Measurements from ENCODE around the gene PRPF40A. TPM values are rescaled to one million over a fixed set of nuclear protein-coding genes. Genes with fewer than 3 reads are reported as not detected.

Gene PRPF40A
- total and polyA plus RNA-seq, 10 of the 15 experiments (the other 5 are each of a cell fraction or from before 2014, with no cell fraction given) = 97.8 to 197 (median 144) TPM

DNA sequence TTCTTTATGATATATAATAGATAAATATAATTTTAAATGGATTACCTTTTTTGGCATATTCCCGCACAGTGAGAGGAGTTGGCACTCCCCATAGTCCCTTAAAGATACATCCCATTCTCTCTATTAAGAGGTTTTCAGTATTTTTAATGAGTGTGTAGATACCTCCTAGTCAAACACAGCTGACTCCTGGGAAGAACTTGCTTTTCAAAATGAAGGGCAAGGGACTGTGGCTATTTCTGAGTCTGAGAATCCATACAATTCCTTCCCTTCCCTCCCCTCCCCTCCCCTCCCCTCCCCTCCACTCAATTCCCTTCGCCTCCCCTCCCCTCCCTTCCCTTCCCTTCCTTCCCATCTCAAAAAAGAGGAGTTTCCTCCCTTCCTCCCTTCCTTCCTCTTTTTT, 93.5 kb downstream of the PRPF40A start:
- Histone ChIP-seq H3K36me3 (ENCODE audit: control insufficient read depth in 2 of 2, insufficient read depth in 2 of 2, low read length in 1 of 2) (no peaks in the 10 kb centered on the region), H3K4me3 (no peak overlapping the region), H3K4me1 (ENCODE audit: control insufficient read depth, insufficient read depth, low read length) (no peaks in the 10 kb centered on the region), H3K79me2 (ENCODE audit: control insufficient read depth, insufficient read depth, low read length) (no peaks in the 10 kb centered on the region), H4K20me1 (ENCODE audit: control insufficient read depth, insufficient read depth) (no peaks in the 10 kb centered on the region), H2AFZ (ENCODE audit: control insufficient read depth, low read depth, low read length) (no peak overlapping the region), H3K4me2 (ENCODE audit: control insufficient read depth, insufficient read depth) (no peak overlapping the region), H3K27me3 (replicated peaks in 1 of 2; ENCODE audit: control insufficient read depth in 2 of 2, insufficient read depth in 2 of 2, low read length in 1 of 2) (no peaks in the 10 kb centered on the region), H3K9ac (ENCODE audit: control insufficient read depth, insufficient read depth, low read length) (no peak overlapping the region), H3K27ac (ENCODE audit: control insufficient read depth, insufficient read depth) (no peak overlapping the region), H3K9me3 (replicated peaks; ENCODE audit: control insufficient read depth, insufficient read depth, low read length) (no peaks in the 10 kb centered on the region)
- SMC1A ChIA-PET (ENCODE audit: uncharacterized antibody, unreplicated experiment) = interaction anchor here (0.9 to 1.9 kb wide), 2 partner anchors 10 to 118 kb away, joined by 3 to 7 read pairs; no protein-coding TSS in a partner anchor
- intact Hi-C loops (cut with micrococcal nuclease; ENCODE audit: unreplicated experiment) = no loop called here
- RAD21 ChIA-PET (ENCODE audit: unreplicated experiment) = interaction anchor here (1.1 kb wide), 1 partner anchor 448 kb away, joined by 4 read pairs; the partner anchor contains the start of gene STAM2
- no peak for DNase-seq (ENCODE audit: low read depth, low spot score)
- 100% methylated on average over 1 of the region's 2 CpGs for WGBS (ENCODE audit: insufficient coverage, insufficient replicate concordance, low lambda C conversion rate, missing lambda C conversion rate)
- FAIRE-seq = no peak
- no peak for ATAC-seq
- CTCF ChIA-PET = interaction anchor here (1.4 to 4.9 kb wide), 2 partner anchors 10 to 11 kb away, joined by 5 to 25 read pairs; no protein-coding TSS in a partner anchor
- in situ Hi-C loops (cut with MboI) = no loop called here
- no TSS peak for BruUV-seq (replicated peaks)
- POLR2A ChIA-PET = interaction anchor here (0.5 kb wide), 1 partner anchor 93 kb away, joined by 6 read pairs; the partner anchor contains the start of gene PRPF40A
- TF ChIP-seq, protein P1, sequence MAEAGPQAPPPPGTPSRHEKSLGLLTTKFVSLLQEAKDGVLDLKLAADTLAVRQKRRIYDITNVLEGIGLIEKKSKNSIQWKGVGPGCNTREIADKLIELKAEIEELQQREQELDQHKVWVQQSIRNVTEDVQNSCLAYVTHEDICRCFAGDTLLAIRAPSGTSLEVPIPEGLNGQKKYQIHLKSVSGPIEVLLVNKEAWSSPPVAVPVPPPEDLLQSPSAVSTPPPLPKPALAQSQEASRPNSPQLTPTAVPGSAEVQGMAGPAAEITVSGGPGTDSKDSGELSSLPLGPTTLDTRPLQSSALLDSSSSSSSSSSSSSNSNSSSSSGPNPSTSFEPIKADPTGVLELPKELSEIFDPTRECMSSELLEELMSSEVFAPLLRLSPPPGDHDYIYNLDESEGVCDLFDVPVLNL (IDR thresholded peaks at IDR 0.05; ENCODE audit: low read depth, low read length) = no peak
- no peak for TF ChIP-seq MEF2B (IDR thresholded peaks at IDR 0.05; ENCODE audit: partially characterized antibody, poor library complexity, severe bottlenecking)
- TF ChIP-seq ZBTB11 (CRISPR knock-in tag; IDR thresholded peaks at IDR 0.05) = no peak
- TF ChIP-seq CBFB (IDR thresholded peaks at IDR 0.05; ENCODE audit: low read depth) = no peak
- TF ChIP-seq TCF12 (IDR thresholded peaks at IDR 0.05; ENCODE audit: low read depth, low read length) = no peak
- no peak for TF ChIP-seq BCLAF1 (IDR thresholded peaks at IDR 0.05)
- TF ChIP-seq JUNB (IDR thresholded peaks at IDR 0.05) = no peak
- no peak for TF ChIP-seq CBX3 (IDR thresholded peaks at IDR 0.05; ENCODE audit: borderline replicate concordance, low read depth)
- TF ChIP-seq NRF1 (conservative IDR thresholded peaks at IDR 0.05; ENCODE audit: low read depth, low read length) = no peak
- TF ChIP-seq, protein P2, sequence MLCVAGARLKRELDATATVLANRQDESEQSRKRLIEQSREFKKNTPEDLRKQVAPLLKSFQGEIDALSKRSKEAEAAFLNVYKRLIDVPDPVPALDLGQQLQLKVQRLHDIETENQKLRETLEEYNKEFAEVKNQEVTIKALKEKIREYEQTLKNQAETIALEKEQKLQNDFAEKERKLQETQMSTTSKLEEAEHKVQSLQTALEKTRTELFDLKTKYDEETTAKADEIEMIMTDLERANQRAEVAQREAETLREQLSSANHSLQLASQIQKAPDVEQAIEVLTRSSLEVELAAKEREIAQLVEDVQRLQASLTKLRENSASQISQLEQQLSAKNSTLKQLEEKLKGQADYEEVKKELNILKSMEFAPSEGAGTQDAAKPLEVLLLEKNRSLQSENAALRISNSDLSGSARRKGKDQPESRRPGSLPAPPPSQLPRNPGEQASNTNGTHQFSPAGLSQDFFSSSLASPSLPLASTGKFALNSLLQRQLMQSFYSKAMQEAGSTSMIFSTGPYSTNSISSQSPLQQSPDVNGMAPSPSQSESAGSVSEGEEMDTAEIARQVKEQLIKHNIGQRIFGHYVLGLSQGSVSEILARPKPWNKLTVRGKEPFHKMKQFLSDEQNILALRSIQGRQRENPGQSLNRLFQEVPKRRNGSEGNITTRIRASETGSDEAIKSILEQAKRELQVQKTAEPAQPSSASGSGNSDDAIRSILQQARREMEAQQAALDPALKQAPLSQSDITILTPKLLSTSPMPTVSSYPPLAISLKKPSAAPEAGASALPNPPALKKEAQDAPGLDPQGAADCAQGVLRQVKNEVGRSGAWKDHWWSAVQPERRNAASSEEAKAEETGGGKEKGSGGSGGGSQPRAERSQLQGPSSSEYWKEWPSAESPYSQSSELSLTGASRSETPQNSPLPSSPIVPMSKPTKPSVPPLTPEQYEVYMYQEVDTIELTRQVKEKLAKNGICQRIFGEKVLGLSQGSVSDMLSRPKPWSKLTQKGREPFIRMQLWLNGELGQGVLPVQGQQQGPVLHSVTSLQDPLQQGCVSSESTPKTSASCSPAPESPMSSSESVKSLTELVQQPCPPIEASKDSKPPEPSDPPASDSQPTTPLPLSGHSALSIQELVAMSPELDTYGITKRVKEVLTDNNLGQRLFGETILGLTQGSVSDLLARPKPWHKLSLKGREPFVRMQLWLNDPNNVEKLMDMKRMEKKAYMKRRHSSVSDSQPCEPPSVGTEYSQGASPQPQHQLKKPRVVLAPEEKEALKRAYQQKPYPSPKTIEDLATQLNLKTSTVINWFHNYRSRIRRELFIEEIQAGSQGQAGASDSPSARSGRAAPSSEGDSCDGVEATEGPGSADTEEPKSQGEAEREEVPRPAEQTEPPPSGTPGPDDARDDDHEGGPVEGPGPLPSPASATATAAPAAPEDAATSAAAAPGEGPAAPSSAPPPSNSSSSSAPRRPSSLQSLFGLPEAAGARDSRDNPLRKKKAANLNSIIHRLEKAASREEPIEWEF (IDR thresholded peaks at IDR 0.05; ENCODE audit: insufficient replicate concordance, low read depth, low read length) = no peak
- no peak for TF ChIP-seq SMARCA5 (IDR thresholded peaks at IDR 0.05)
- no peak for TF ChIP-seq NBN (IDR thresholded peaks at IDR 0.05)

Data from GM12878 (cell line).